HG03066 (cell line): ENCODE results near the gene SLC7A4.
"Not testable (repeated sequence)": the region's sequence is repeated elsewhere in the genome, so short reads cannot be mapped to it uniquely, and the experiment has no call there.

Experiments used
- ATAC-seq: cut with Tn5 transposase; IDR thresholded peaks from one replicate; pipeline ENCODE4 v1.9.1; 2021; ENCODE audit warnings: low read depth; ENCODE audit not compliant: unreplicated experiment

The SLC7A4 gene

DNA sequence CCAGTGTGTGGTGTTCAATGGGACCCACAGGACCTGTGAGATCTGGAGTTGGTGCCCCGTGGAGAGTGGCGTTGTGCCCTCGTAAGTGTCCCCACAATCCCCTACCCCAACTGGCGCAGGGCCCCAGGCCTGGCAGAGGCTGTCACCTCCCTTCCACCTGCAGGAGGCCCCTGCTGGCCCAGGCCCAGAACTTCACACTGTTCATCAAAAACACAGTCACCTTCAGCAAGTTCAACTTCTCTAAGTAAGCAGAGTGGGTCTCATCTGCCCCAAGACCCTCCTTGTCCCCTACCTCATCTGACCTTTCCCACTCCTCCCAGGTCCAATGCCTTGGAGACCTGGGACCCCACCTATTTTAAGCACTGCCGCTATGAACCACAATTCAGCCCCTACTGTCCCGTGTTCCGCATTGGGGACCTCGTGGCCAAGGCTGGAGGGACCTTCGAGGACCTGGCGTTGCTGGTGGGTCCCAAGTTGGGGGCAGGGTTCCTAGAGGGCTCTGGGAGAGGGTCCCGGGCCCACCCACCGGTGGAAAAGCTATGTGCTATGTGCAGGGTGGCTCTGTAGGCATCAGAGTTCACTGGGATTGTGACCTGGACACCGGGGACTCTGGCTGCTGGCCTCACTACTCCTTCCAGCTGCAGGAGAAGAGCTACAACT, 9.3 kb downstream of the SLC7A4 start:
- no peak for ATAC-seq

DNA sequence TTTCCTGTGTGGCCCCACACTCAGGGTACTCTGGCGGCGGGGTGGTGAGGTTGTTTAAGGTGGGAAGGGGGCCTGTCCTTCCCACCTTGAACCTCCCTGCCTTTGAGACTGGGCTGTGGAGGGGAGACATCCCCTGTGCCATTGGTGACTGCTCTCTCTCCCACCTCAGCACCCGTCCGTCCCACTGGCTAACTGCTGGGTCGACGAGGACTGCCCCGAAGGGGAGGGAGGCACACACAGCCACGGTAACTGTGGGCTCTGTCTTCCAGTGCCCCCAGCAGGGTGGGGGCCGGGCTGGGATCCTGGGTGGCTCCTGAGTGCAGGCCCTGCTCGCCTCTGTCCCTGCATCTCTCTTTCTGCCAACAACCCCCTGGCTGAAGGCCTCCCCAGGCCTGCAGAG, 9.9 kb downstream of the SLC7A4 start:
- no peak for ATAC-seq

DNA sequence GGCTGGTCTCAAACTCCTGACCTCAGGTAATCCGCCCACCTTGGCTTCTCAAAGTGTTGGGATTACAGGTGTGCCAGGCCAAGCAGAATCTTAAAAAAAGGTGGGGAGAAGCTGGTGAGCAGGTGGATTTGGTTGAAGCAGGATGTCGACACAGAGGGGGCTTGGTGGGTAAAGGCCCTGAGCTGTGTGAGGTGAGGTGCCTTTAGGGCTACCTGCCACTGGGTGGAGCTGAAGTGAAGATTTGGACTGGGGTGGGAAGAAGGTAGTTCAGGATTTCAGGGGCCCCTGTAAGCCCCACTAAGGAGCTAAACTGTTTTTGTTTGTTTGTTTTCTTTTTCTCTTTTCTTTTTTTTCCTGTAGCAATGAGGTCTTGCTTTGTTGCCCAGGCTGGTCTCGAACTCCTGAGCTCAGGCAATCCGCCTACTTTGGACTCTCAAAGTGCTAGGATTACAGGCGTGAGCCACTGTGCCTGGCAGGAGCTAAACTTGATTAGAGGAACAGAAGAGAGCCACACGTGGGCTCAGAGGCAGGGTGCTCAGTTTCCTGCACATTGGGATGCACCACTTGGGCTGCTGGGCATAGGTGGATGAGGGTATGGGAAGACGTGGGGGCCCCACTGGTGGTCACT, 11.4 kb downstream of the SLC7A4 start:
- no peak for ATAC-seq

DNA sequence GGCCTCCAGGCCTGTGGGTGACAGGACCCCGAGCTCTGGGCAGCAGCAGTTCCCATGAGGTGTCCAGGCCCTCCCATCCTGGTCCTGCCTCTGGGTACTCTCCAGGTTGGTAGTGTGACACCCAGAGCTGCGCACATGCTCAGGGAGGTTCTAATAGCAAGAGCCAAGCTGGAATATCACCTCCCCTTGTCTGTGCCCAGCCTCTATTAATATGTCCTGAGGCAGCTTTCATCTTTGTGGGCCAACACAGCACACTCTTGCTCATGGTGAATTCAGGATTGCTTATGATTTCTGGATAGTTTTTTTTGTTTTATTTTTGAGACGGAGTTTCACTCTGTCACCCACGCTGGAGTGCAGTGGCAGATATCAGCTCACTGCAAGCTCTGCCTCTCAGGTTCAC, 14.0 kb downstream of the SLC7A4 start:
- ATAC-seq = no peak

DNA sequence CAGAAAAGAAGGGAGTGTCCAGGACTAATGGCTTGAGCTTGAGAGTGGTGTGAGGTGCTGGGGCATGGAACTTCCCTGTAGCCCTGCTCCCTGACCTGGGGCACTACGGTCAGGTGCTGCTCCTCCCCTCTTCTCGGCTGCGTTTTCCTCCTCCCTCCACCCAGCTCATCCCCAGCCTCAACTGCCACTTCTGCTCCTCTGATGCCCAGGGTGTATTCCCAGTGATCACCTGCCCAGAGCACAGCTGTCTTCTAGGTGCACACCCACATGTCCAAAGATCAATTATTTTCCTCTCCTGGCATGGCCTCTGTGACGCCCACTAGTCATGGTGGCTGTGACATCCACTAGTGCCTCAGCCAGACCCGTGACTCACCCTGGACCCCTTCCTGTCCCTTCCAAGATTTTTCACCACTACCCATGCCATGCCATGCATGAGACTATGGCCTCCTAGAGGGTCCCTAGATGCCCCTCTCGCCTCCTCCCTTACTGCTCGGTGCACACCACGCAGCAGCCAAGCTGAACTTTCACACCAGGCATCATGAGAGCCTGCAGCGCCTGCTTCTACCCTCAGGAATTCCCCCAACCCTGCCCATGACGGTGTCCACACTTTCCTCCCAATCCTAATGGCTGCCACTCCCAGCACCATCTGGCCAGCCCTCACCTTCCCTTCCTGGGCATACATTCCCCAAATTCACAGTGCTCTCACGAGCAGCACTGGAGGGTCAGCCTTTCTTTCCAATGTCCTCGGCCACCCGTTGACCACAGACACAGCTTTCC, 15.5 kb downstream of the SLC7A4 start:
- ATAC-seq = no peak

- ATAC-seq = no peak
These were observed 16.8 kb downstream of the SLC7A4 start for GRCh38 chr22:21015466-21016006.

DNA sequence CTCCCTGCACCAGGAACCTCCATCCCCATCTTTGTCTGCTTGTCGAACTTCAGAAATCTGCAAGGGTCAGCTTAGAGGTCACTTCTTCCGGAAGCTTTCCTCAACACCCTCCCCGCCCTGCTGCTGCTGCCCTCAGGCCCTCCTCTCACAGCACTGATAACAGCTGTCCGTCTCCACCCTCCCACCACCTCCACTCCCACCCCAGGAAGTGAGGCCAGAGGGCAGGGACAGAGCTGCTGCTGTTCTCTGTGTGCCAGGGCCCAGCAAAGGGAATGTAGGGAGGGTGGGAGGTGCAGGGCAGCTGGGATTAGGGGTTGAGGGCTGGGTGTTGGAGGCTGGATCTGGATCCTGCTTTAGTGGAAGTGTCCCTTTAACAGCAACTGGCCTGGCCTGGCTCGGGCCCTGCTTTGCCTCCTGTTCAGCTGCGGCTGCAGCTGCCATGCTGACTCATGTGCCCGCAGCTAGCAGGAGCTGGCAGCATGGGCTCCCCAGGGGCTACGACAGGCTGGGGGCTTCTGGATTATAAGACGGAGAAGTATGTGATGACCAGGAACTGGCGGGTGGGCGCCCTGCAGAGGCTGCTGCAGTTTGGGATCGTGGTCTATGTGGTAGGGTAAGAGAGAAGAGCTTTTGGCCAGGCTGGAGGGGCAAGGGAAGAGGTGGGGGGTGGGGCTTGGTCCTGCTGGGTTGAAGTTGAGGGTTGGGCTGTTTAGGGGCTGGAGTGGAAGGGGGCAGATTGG, 17.5 kb downstream of the SLC7A4 start, which contains the start of gene P2RX6:
Gene P2RX6 (plus strand): TSS at position 440 of the 740 bp plus-strand sequence. CDS start 10 bp downstream, at position 450.
- ATAC-seq = no peak

GRCh38 chr22:21014202-21014725, 18.1 kb downstream of the SLC7A4 start:
- peak; percentile 89 for ATAC-seq

GRCh38 chr22:21013657-21014201, 18.6 kb downstream of the SLC7A4 start:
- no peak for ATAC-seq

- no peak for ATAC-seq
These were observed 19.6 kb downstream of the SLC7A4 start for GRCh38 chr22:21012446-21013407.

GRCh38 chr22:21010426-21011113, 21.8 kb downstream of the SLC7A4 start:
- ATAC-seq = no peak

- ATAC-seq = no peak
These were observed 22.5 kb downstream of the SLC7A4 start for GRCh38 chr22:21009638-21010425.

GRCh38 chr22:21009208-21009607, 23.2 kb downstream of the SLC7A4 start:
- not testable (repeated sequence) for ATAC-seq

- no peak for ATAC-seq
These were observed 28.6 kb downstream of the SLC7A4 start for GRCh38 chr22:21003782-21004181.

DNA sequence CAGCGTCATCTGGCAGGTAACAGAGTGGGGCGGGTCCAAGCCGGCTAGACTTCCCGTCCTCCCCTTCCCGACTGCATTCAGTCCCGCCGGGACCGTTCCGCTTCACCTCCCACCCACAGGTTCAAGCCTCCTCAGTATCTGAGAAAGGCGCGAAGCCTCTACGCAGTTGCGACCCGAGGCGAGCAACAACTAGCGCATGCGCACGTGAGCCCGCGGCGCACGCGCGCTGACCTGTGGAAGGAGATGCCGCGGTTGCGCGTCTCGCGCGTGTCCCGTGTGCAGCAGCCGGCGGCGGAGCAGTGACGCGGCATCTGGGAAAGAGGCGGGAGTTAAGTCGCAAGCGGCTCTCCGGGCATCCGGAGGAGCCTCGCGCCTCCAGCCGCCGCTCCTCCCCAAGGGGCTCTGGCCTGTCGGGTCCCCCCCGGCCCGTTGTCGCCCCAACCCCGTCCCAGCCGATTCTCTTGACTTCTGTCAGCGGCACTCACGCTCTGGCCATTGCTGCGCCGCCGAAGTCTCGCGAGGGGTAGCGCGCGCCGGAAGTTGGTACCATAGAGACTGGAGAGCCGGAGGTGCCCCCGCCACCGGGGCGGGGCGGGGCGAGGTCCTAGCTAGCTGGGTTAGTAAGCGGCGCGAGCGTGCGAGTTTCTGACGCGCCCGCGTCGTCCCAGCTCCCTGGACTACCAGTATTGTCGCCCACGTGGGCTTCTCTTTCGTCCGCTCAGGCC, 30.6 kb downstream of the SLC7A4 start, which contains the start of gene THAP7:
Gene THAP7 (minus strand): TSS at position 518 of the 725 bp plus-strand sequence. CDS start 207 bp downstream, at position 311.
- ATAC-seq = peak; percentile 84

DNA sequence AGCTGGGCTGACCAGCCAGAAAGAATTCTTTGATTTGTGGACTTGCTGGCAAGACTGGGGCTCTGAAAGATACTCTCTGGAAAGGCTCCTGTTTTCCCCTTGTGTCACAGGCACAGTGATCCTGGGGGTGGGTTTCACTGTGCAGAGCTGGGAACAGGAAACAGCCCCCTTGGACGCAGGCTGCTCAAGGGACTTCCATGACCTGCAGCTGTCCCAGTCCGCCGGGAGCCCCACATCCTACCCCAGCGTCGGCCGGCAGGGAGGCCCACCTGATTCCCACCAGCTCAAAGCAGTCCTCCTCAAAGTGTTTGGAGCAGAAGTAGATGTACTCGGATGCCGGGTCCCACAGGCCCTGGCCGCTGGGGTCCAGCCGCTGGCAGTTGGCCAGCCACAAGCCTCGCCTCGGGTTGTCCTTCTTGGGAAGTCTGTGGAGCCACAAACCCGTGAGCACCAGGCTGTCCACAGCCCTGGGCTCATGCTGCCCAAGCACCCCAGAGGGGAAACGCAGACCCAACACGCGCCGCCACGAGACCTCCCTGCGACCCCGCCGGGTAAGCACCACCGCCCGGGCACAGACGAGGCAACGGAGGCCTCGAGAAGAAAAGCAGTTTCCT, 31.3 kb downstream of the SLC7A4 start:
- no peak for ATAC-seq
